Cardiac septum (tissue), 1 donor: Measurements from ENCODE around the gene ANKRD11. TPM values are rescaled to one million over a fixed set of nuclear protein-coding genes. Genes with fewer than 3 reads are reported as not detected.
"Not testable (repeated sequence)": the region's sequence is repeated elsewhere in the genome, so short reads cannot be mapped to it uniquely, and the experiment has no call there.

Experiments used
- DNase-seq: peaks from one replicate; pipeline ENCODE4 v3.0.0-alpha.2; 2020; ENCODE audit warnings: low spot score
- intact Hi-C: fragments of 100-400 bp; cut with DNase I; formaldehyde crosslinking; loops from one replicate; pipeline ENCODE4 v1.14.0; 2022
- total RNA-seq: library from RNA; stranded (reverse); fragmentation: NEBNext Ultra II Directional; extraction: Animal tissue kit (Norgen Biotek cat#: 25700); gene quantifications from one replicate; pipeline ENCODE4 v1.2.1, GENCODE V29; 2021
- donor health status: DM: no; HTN: no; CAD: no.

ANKRD11 gene
- total RNA-seq, 1 donor from 2014 or later = 77.9 TPM

- no peak for DNase-seq
- intact Hi-C loops = loop anchor here (5.0 kb wide), 3 partner anchors 38 to 153 kb away; no protein-coding TSS in a partner anchor
Measured at GRCh38 chr16:89484923-89485679, 5.3 kb downstream of the ANKRD11 start.

- DNase-seq = no peak
- intact Hi-C loops = no loop called here
Measured at GRCh38 chr16:89484041-89484501, 6.3 kb downstream of the ANKRD11 start.

DNA sequence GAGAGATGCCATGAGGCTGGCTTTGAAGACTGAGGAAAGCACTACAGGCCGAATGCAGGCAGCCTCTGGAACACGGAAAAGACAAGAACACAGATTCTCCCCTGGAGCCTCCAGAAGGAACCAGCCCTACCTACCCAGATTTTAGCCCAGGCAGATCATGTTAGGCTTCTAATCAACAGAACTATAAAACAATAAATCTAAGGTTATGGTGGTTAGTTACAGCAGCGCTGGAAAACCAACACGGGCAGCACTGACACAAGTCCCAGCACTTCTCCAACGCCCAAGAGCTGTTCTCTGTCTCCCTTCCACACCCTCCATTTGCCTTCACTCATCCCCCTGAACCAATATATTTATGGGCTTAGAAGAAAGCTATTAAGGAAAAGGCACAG is 7.5 kb downstream of the ANKRD11 start:
- no peak for DNase-seq
- intact Hi-C loops = no loop called here

DNA sequence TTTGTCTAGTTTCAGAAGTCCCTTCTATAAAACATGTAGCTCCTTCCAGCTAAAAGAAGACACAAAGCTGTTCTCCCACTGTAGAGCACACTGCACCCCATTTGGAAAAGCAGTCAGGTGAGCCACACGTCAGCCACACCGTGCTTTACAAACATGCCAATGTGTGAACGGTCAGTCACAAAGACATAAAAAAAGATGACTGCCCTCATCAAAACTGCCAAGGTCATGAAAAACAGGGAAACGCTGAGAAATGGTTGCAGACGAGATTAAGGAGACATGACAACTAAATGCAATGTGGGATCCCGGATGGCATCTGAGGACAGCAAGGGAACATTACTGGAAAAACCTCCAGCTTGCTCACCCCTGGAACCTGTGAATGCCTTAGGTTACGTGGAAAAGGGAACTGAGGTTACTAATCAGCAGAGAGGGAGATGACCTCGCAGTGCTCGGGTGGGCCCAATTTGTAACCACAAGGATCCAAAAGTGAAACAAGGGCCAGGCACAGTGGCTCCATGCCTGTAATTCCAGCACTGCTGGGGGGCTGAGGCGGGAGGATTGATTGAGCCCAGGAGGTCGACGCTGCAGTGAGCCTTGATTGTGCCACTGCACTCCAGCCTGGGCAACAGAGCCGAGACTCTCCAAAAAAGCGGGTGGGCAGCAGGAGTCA is 8.1 kb downstream of the ANKRD11 start:
- intact Hi-C loops = no loop called here
- no peak for DNase-seq

DNA sequence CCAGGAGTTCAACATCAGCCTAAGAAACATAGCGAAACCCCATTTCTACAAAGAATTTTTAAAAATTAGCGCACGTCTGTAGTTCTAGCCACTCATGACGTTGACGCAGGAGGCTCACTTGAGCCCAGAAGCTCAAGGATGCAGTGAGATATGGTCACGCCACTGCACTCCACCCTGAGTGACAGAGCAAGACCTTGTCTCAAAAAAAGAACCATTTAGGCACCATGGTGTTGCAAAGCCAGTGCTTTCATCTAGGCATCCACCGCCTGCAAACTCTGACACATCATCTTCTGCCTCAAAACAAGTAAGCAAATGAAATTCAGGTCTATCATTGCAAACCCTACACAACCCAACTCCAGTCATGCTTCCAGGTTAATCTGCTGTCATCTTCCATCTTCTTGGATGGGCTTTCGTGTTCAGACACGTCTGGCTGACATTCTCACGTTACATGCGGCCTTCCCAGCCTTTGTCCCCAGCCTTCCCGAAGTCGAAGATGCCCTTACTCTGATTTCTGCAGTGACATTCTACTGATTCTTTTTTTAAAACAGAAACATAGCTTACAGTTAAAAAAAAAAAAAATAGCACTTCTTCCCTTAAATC is 8.9 kb downstream of the ANKRD11 start:
- intact Hi-C loops = no loop called here
- no peak for DNase-seq

DNA sequence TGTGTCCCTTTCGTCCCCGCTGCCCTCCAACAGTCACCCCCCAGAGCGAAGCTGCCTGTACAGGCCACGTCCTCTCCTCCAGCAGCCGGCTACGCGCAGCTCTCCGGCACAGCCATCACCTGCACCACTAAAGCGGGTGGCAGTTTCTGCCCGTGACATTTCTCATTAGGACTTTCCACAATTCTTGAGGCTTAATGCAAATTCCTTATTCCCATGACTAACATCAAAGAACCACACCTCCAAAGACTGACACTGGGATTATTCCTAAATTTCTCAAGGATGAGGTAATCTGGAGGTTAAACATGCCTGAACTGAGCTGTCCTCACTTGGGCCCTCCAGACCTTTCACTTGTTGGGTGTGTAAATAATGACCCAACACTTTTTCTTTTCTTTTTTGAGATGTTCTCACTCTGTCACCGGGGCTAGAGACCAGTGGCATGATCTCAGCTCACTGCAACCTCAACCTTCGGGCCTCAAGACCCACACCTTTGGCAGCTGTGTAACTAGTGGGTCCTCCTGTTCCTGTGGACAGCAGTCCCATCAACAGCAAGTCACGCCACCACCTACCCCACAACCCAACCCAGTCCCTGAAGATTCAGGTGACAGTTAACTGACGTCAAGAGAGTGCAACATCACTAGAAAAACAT is 11.7 kb downstream of the ANKRD11 start:
- no peak for DNase-seq
- intact Hi-C loops = no loop called here

- intact Hi-C loops = no loop called here
- DNase-seq = no peak
Measured at GRCh38 chr16:89476811-89477261, 13.5 kb downstream of the ANKRD11 start.

DNA sequence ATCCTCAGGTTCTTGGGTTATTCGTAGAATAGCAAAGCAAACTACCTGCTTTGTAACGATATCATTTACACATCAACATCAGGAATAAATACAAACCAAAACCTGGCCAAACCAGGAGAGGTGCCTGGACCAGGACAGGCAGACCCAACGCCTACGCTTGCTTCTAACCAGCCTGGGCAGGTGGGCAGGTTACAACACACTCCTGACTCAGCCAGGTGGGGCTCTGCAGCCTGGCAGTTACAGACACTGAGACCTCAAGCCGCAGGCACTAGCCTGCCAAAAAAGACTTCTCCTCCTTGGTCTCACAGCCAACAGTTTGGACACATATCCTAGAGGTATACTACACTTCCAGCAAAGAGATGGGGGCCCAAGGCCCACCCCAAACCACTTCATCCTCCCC is 14.0 kb downstream of the ANKRD11 start:
- DNase-seq = no peak
- intact Hi-C loops = no loop called here

- intact Hi-C loops = no loop called here
- DNase-seq = no peak
Measured at GRCh38 chr16:89475144-89475543, 15.2 kb downstream of the ANKRD11 start.

GRCh38 chr16:89473791-89474414 is 16.5 kb downstream of the ANKRD11 start:
- no peak for DNase-seq
- intact Hi-C loops = no loop called here

- DNase-seq = no peak
Measured at GRCh38 chr16:89473136-89473712, 17.1 kb downstream of the ANKRD11 start.

GRCh38 chr16:89472711-89473075 is 17.7 kb downstream of the ANKRD11 start:
- DNase-seq = no peak
- intact Hi-C loops = no loop called here

More at GRCh38 chr16:89473136-89473712, 17.1 kb downstream of the ANKRD11 start:
- intact Hi-C loops = no loop called here

- intact Hi-C loops = no loop called here
- no peak for DNase-seq
Measured at GRCh38 chr16:89467382-89467781, 23.0 kb downstream of the ANKRD11 start.

DNA sequence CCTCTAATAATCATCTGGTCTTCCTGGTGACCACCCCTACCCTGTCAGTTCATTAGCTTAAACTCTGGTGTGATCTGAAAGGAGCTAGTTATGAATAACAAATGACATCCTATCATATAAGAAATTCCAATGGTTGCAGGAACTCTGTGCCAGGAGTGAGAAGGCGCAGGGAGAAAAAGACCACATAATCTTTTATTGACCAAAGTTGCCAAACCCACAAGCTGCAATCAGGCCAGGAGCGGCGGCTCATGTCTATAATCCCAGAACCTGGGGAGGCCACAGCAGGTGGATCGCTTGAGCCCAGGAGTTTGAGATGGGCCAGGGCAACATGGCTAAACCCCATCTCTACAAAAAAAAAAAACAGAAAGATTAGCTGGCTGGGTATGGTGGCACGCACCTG is 23.4 kb downstream of the ANKRD11 start:
- intact Hi-C loops = no loop called here
- no peak for DNase-seq

DNA sequence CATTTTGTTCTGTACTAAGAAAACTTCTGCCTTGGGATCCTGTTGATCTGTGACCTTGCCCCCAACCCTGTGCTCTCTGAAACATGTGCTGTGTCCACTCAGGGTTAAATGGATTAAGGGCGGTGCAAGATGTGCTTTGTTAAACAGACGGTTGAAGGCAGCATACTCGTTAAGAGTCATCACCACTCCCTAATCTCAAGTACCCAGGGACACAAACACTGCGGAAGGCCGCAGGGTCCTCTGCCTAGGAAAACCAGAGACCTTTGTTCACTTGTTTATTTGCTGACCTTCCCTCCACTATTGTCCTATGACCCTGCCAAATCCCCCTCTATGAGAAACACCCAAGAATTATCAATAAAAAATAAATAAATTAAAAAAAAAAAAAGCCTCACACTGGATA is 27.0 kb downstream of the ANKRD11 start:
- intact Hi-C loops, DNase-seq: not testable (repeated sequence)

DNA sequence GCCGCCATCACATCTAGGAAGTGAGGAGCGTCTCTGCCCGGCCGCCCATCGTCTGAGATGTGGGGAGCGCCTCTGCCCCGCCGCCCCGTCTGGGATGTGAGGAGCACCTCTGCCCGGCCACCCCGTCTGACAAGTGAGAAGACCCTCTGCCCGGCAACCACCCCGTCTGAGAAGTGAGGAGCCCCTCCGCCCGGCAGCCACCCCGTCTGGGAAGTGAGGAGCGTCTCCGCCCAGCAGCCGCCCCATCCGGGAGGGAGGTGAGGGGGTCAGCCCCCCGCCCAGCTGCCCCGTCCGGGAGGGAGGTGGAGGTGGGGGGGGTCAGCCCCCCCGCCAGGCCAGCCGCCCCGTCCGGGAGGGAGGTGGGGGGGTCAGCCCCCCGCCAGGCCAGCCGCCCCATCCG is 27.7 kb downstream of the ANKRD11 start:
- DNase-seq, intact Hi-C loops: not testable (repeated sequence)

GRCh38 chr16:89461890-89462289 is 28.5 kb downstream of the ANKRD11 start:
- DNase-seq, intact Hi-C loops: not testable (repeated sequence)

DNA sequence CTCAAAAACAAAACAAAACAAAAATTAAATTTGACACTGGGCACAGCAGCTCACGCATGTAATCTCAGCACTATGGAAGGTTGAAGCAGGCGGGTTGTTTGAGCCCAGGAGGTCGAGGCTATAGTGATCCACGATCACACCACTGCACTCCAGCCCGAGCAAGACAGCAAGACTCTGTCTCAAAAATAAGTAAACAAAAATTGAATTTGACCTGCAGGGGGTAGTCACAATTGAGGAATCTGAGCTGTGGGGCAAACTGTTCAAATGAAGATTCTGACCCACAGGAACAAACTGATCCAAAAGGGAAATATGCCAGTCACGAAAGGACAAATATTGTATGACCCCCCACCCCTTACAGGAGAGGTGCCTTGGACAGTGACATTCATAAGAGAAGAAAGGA is 29.8 kb downstream of the ANKRD11 start:
- intact Hi-C loops = no loop called here
- no peak for DNase-seq

DNA sequence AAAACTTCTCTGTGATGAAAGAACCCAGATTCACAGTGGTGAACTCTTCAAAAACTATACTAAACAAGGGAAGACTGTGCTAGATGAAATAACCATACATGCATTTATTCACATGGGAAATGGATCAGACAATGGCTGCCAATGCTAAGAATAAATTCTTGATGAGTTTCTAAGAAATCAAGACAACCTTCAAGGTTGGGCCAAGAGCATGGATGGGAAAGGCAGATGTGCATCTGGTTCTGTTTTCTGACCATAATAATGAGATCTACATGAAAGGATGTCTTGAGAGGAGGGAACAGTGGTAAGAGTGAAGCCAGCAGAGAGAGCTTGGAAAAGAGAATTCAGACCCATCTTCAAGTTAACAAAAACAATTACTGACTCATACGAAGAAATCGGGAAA is 31.4 kb downstream of the ANKRD11 start:
- intact Hi-C loops = no loop called here
- DNase-seq = no peak
